D721Med (cell line): ENCODE results near the gene ENTREP1.
"Not testable (repeated sequence)": the region's sequence is repeated elsewhere in the genome, so short reads cannot be mapped to it uniquely, and the experiment has no call there.

Experiments used
- DNase-seq: peaks from one replicate; pipeline ENCODE4 v3.0.0; 2011; ENCODE audit warnings: low spot score; ENCODE audit not compliant: insufficient read length
- FAIRE-seq: peaks from 2 replicates; lab custom pipeline; 2011; peaks lifted over from hg19 to GRCh38; lab: Jason Lieb, UNC
- CTCF ChIP-seq: IDR thresholded peaks from 2 replicates; pipeline ENCODE4 v1.5.1; 2012; ENCODE audit warnings: mild to moderate bottlenecking, control low read depth; ENCODE audit not compliant: insufficient read depth; ENCODE audit errors: missing control alignments

Gene ENTREP1

DNA sequence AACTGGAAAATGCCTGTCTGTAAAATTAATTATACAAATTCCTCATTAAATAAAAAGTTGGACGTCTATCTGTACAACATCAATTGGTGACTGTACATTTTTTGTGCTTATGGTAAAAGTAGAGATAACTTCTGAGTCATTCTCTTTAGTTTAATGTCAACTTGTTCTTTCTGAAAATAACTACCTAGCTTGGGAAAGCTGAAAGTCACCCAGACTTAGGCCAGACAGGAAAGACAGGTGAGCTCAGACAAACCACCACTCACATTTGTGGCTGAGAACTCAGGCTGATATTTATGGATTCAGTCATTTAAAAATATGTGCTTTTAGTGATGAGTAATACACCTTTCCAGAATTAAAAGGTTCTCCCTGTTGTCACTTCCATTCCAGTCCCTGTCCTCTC lies 31.9 kb upstream of the ENTREP1 start:
- DNase-seq: no peak
- TF ChIP-seq CTCF: no peak
- no peak for FAIRE-seq

GRCh38 chr9:69295872-69296552 lies 29.0 kb upstream of the ENTREP1 start:
- FAIRE-seq (no peak), DNase-seq (no peak)
- no peak for TF ChIP-seq CTCF

- FAIRE-seq: no peak
- DNase-seq: no peak
- TF ChIP-seq CTCF: no peak
Measured at GRCh38 chr9:69297300-69297980, 27.6 kb upstream of the ENTREP1 start.

GRCh38 chr9:69299315-69299714 lies 25.7 kb upstream of the ENTREP1 start:
- DNase-seq (no peak), FAIRE-seq (no peak)
- no peak for TF ChIP-seq CTCF

- FAIRE-seq (no peak), DNase-seq (no peak)
- TF ChIP-seq CTCF: no peak
Measured at GRCh38 chr9:69299826-69300225, 25.2 kb upstream of the ENTREP1 start.

GRCh38 chr9:69303331-69303730 lies 21.7 kb upstream of the ENTREP1 start:
- FAIRE-seq (no peak), DNase-seq (no peak)
- TF ChIP-seq CTCF: no peak

DNA sequence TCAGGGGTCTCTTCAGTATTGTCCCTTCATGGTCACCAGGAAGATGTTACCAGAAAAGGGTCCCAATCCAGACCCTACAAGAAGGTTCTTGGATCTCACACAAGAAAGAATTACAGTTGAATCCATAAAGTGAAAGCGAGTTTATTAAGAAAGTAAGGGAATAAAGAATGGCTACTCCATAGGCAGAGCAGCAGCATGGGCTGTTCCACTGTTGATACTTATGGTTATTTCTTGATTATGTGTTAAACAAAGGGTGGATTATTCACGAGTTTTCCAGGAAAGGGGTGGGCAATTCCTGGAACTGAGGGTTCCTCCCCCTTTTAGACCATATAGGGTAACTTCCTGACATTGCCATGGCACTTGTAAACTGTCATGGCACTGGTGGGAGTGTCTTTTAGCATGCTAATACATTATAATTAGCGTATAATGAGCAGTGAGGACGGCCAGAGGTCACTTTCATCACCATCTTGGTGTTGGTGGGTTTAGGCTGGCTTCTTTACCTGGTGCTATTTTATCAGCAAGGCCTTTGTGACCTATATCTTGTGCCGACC lies 18.0 kb upstream of the ENTREP1 start:
- not testable (repeated sequence) for FAIRE-seq, DNase-seq
